OCI-LY3 (cell line): ENCODE data around the gene EIF4G1.

ENCODE experiments used
- CTCF ChIP-seq: fragments of 200-600, 300-600 bp; sonication (generic); IDR thresholded peaks from 2 replicates; pipeline ENCODE4 v1.5.1; 2014; ENCODE audit warnings: antibody characterized with exemption, low read length, low read depth
- EZH2phosphoT487 ChIP-seq: fragments of 200-600 bp; shearing (Covaris generic); IDR thresholded peaks from 2 replicates; pipeline ENCODE4 v1.6.1; 2018; ENCODE audit warnings: antibody characterized with exemption, mixed run types, low read depth

- TF ChIP-seq CTCF (no peak), EZH2phosphoT487 (no peak)
These were observed 1.7 kb downstream of the EIF4G1 start for GRCh38 chr3:184315871-184316661.
